Omental fat pad (tissue), 4 donors: ENCODE results near the gene ERCC4. TPM values are rescaled to one million over a fixed set of nuclear protein-coding genes. Genes with fewer than 3 reads are reported as not detected.
A peak's percentile ranks its signal among the peaks of the same experiment; 100 is the strongest.

Experiments used
- ATAC-seq: fragments of 150-250 bp; one replicate; pipeline ENCODE4 v1.9.1; 2016; ENCODE audit warnings: mild to moderate bottlenecking, moderate library complexity; ENCODE audit not compliant: low FRiP score
- DNase-seq: peaks from one replicate; pipeline ENCODE4 v3.0.0-alpha.2; 2019; ENCODE audit warnings: low spot score
- total RNA-seq, 4 donors: library from RNA; depleted of rRNA; stranded (reverse); fragments of >200 nt; gene quantifications; one replicate each; pipeline ENCODE4 v1.1.0, GENCODE V29; 2016
- TF ChIP-seq, protein P1 (sequence below), 3 donors: fragments of 450-650 bp; IDR thresholded peaks; one replicate each; pipeline ENCODE4 v1.5.1; 2016 to 2017; ENCODE audit warnings: antibody characterized with exemption in 3 of 3, mild to moderate bottlenecking in 3 of 3, moderate library complexity in 2 of 3

ERCC4 gene
- total RNA-seq, 4 donors from 2014 or later: 4.8 to 8.7 (median 6.0) TPM

- ATAC-seq: no peak
- DNase-seq: no peak
- TF ChIP-seq, protein P1, sequence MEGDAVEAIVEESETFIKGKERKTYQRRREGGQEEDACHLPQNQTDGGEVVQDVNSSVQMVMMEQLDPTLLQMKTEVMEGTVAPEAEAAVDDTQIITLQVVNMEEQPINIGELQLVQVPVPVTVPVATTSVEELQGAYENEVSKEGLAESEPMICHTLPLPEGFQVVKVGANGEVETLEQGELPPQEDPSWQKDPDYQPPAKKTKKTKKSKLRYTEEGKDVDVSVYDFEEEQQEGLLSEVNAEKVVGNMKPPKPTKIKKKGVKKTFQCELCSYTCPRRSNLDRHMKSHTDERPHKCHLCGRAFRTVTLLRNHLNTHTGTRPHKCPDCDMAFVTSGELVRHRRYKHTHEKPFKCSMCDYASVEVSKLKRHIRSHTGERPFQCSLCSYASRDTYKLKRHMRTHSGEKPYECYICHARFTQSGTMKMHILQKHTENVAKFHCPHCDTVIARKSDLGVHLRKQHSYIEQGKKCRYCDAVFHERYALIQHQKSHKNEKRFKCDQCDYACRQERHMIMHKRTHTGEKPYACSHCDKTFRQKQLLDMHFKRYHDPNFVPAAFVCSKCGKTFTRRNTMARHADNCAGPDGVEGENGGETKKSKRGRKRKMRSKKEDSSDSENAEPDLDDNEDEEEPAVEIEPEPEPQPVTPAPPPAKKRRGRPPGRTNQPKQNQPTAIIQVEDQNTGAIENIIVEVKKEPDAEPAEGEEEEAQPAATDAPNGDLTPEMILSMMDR (IDR thresholded peaks at IDR 0.05): no peak
These were observed 36.8 kb downstream of the ERCC4 start for GRCh38 chr16:13956635-13957196.

- ATAC-seq: peak; percentile 91
- DNase-seq: peak; percentile 47
- TF ChIP-seq, protein P1 (IDR thresholded peaks at IDR 0.05): no peak
These were observed 37.5 kb downstream of the ERCC4 start for GRCh38 chr16:13957197-13958078.

- ATAC-seq: no peak
- TF ChIP-seq, protein P1 (IDR thresholded peaks at IDR 0.05): no peak
- DNase-seq: no peak
These were observed 38.5 kb downstream of the ERCC4 start for GRCh38 chr16:13958474-13958873.

GRCh38 chr16:13959626-13960025 lies 39.7 kb downstream of the ERCC4 start:
- TF ChIP-seq, protein P1 (IDR thresholded peaks at IDR 0.05): no peak
- DNase-seq (no peak), ATAC-seq (no peak)

- TF ChIP-seq, protein P1 (IDR thresholded peaks at IDR 0.05): no peak
- ATAC-seq (no peak), DNase-seq (no peak)
These were observed 41.3 kb downstream of the ERCC4 start for GRCh38 chr16:13961099-13961811.

DNA sequence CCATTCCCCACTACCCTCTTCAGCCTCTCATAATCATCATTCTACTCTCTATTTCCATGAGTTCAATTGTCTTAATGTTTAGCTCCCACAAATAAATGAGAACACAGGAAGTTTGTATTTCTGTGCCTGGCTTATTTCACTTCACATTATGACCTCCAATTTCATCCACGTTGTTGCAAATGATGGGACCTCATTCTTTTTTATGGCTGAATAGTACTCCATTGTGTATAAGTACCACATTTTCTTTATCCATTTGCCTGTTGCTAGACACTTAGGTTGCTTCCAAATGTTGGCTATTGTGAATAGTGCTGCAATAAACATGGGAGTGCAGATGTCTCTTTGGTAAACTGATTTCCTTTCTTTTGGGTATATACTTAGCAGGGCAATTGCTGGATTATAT lies 42.3 kb downstream of the ERCC4 start:
- ATAC-seq: no peak
- TF ChIP-seq, protein P1 (IDR thresholded peaks at IDR 0.05): no peak

More for the DNA sequence above, 42.3 kb downstream of the ERCC4 start:
- DNase-seq: no peak
